Keratinocyte (primary cell): Measurements from ENCODE around the gene SPATA4. TPM values are rescaled to one million over a fixed set of nuclear protein-coding genes. Genes with fewer than 3 reads are reported as not detected.

Experiments
- DNase-seq: peaks from one replicate; pipeline ENCODE4 v3.0.0-alpha.2; 2011; ENCODE audit warnings: low read depth, missing footprints, low spot score
- FAIRE-seq: peaks from 2 replicates; lab custom pipeline; 2011; peaks lifted over from hg19 to GRCh38; lab: Jason Lieb, UNC
- H2AFZ ChIP-seq: 2 replicates; pipeline ENCODE4 v1.6.0; 2012; ENCODE audit warnings: low read length, control low read depth, inconsistent platforms; ENCODE audit not compliant: control insufficient read depth
- H3K27ac ChIP-seq: 2 replicates; pipeline ENCODE4 v1.5.1; 2011; ENCODE audit warnings: low read length; ENCODE audit not compliant: control insufficient read depth, insufficient read depth
- H3K27me3 ChIP-seq: 3 replicates; pipeline ENCODE4 v1.6.0; 2011; ENCODE audit warnings: low read length; ENCODE audit not compliant: control insufficient read depth, insufficient read depth; ENCODE audit errors: extremely low read depth
- H3K36me3 ChIP-seq, 2 experiments: 2 replicates in 1 of 2; 3 replicates in 1 of 2; pipeline ENCODE4 v1.5.1; 2011; ENCODE audit warnings: low read length in 2 of 2, mild to moderate bottlenecking in 1 of 2; ENCODE audit not compliant: control insufficient read depth in 2 of 2, insufficient read depth in 2 of 2; ENCODE audit errors: extremely low read depth in 1 of 2
- H3K4me1 ChIP-seq: 3 replicates; pipeline ENCODE4 v1.5.1; 2011; ENCODE audit warnings: low read length; ENCODE audit not compliant: control insufficient read depth, insufficient read depth; ENCODE audit errors: extremely low read depth
- H3K4me2 ChIP-seq: 3 replicates; pipeline ENCODE4 v1.6.0; 2011; ENCODE audit warnings: low read depth, low read length; ENCODE audit not compliant: control insufficient read depth, insufficient read depth; ENCODE audit errors: extremely low read depth
- H3K4me3 ChIP-seq, 3 experiments: fragments of 200-600 bp in 1 of 3; sonication (generic) in 1 of 3; 2 replicates in 2 of 3; 3 replicates in 1 of 3; pipeline ENCODE4 v1.5.1; 2011 to 2016; ENCODE audit warnings: low read length in 3 of 3, mild to moderate bottlenecking in 3 of 3, control low read depth in 2 of 3, inconsistent platforms in 1 of 3, low read depth in 1 of 3, mixed read lengths in 1 of 3, mixed run types in 1 of 3, moderate library complexity in 1 of 3; ENCODE audit not compliant: control insufficient read depth in 2 of 3, insufficient read depth in 2 of 3; ENCODE audit errors: extremely low read depth in 1 of 3
- H3K79me2 ChIP-seq: 2 replicates; pipeline ENCODE4 v1.6.0; 2012; ENCODE audit warnings: low read length; ENCODE audit not compliant: control insufficient read depth, insufficient read depth
- H3K9ac ChIP-seq: 3 replicates; pipeline ENCODE4 v1.6.0; 2011; ENCODE audit warnings: low read length; ENCODE audit not compliant: control insufficient read depth, insufficient read depth; ENCODE audit errors: extremely low read depth
- H3K9me1 ChIP-seq: 3 replicates; pipeline ENCODE4 v1.6.0; 2011; ENCODE audit warnings: low read length; ENCODE audit not compliant: control insufficient read depth, insufficient read depth; ENCODE audit errors: extremely low read depth
- H3K9me3 ChIP-seq: 2 replicates; pipeline ENCODE4 v1.5.1; 2012; ENCODE audit warnings: low read depth, low read length; ENCODE audit not compliant: control insufficient read depth
- H4K20me1 ChIP-seq: 3 replicates; pipeline ENCODE4 v1.6.0; 2011; ENCODE audit warnings: low read length; ENCODE audit not compliant: control insufficient read depth, insufficient read depth; ENCODE audit errors: extremely low read depth
- CTCF ChIP-seq, 3 experiments: IDR thresholded peaks in 1 of 3; conservative IDR thresholded peaks in 1 of 3; optimal IDR thresholded peaks in 1 of 3; 2 replicates in 2 of 3; 3 replicates in 1 of 3; pipeline versions ENCODE3 to v1.5.1; 2011; ENCODE audit warnings: low read length in 3 of 3, mild to moderate bottlenecking in 3 of 3, moderate library complexity in 2 of 3, control low read depth in 1 of 3, inconsistent platforms in 1 of 3; ENCODE audit not compliant: insufficient read depth in 2 of 3; ENCODE audit errors: extremely low read depth in 1 of 3
- EZH2 ChIP-seq: IDR thresholded peaks from one replicate; pipeline ENCODE4 v1.6.1; 2012; ENCODE audit warnings: inconsistent platforms, mild to moderate bottlenecking, low read length, moderate library complexity
- dilution Hi-C: fragments of 300-500 bp; cut with MboI; formaldehyde crosslinking; loops from one replicate; pipeline ENCODE4 v1.7.0; 2020; ENCODE audit warnings: low sequenced_read_pairs; ENCODE audit not compliant: extremely low pct_ligation_motif_present
- polyA plus RNA-seq, 5 experiments: library from polyadenylated mRNA; depleted of rRNA in 3 of 5; stranded (reverse) in 3 of 5; stranded (forward) in 1 of 5; unstranded in 1 of 5; fragments of >200 nt; gene quantifications; 1 replicate in 1 of 5; 2 replicates in 3 of 5; 3 replicates in 1 of 5; pipeline versions ENCODE4 v1.2.1 to v1.2.3, GENCODE V29; 2011 to 2012; ENCODE audit warnings: missing spikeins in 2 of 5, low read depth in 1 of 5, low replicate concordance in 1 of 5

SPATA4 gene
- polyA plus RNA-seq, 1 donor (not counting 4 experiments of a cell fraction or from before 2014, with no cell fraction given): 0.12 TPM

GRCh38 chr4:176156656-176157055 is 38.7 kb downstream of the SPATA4 start:
- FAIRE-seq: no peak
- DNase-seq: no peak
- H3K79me2 ChIP-seq: no peaks in the 10 kb centered on the region
- no peaks in the 10 kb centered on the region for H4K20me1 ChIP-seq
- H3K4me1 ChIP-seq: no peaks in the 10 kb centered on the region
- H3K36me3 ChIP-seq: no peaks in the 10 kb centered on the region
- TF ChIP-seq CTCF (optimal IDR thresholded peaks at IDR 0.05 in 1 of 3, IDR thresholded peaks at IDR 0.05 in 1 of 3, conservative IDR thresholded peaks at IDR 0.05 in 1 of 3; ENCODE audit: extremely low read depth in 1 of 3, insufficient read depth in 2 of 3, low read length in 3 of 3) (no peak), EZH2 (no peak)
- H3K9me1 ChIP-seq: no peaks in the 10 kb centered on the region
- no peak overlapping the region for H2AFZ ChIP-seq
- H3K9ac ChIP-seq: no peak overlapping the region
- H3K4me3 ChIP-seq: no peak overlapping the region
- no peaks in the 10 kb centered on the region for H3K9me3 ChIP-seq
- dilution Hi-C loops: no loop called here
- H3K4me2 ChIP-seq: no peak overlapping the region
- H3K27me3 ChIP-seq: no peaks in the 10 kb centered on the region
- H3K27ac ChIP-seq: no peak overlapping the region

GRCh38 chr4:176153124-176153523 is 42.3 kb downstream of the SPATA4 start:
- Histone ChIP-seq H3K4me2 (no peak overlapping the region), H3K27ac (no peak overlapping the region), H3K4me1 (no peaks in the 10 kb centered on the region), H3K9ac (no peak overlapping the region), H3K79me2 (no peaks in the 10 kb centered on the region), H3K9me3 (no peaks in the 10 kb centered on the region), H4K20me1 (no peaks in the 10 kb centered on the region), H3K4me3 (no peak overlapping the region), H3K36me3 (no peaks in the 10 kb centered on the region), H2AFZ (no peak overlapping the region), H3K27me3 (no peaks in the 10 kb centered on the region), H3K9me1 (no peaks in the 10 kb centered on the region)
- TF ChIP-seq EZH2 (no peak), CTCF (optimal IDR thresholded peaks at IDR 0.05 in 1 of 3, IDR thresholded peaks at IDR 0.05 in 1 of 3, conservative IDR thresholded peaks at IDR 0.05 in 1 of 3; ENCODE audit: extremely low read depth in 1 of 3, insufficient read depth in 2 of 3, low read length in 3 of 3) (no peak)
- dilution Hi-C loops: no loop called here
- DNase-seq (no peak), FAIRE-seq (no peak)
